ENCODE measurements around the gene LTB4R. TPM values are rescaled to one million over a fixed set of nuclear protein-coding genes. Genes with fewer than 3 reads are reported as not detected.

Gene LTB4R
- total RNA-seq, 1 donor from 2014 or later = 1.4 TPM

DNA sequence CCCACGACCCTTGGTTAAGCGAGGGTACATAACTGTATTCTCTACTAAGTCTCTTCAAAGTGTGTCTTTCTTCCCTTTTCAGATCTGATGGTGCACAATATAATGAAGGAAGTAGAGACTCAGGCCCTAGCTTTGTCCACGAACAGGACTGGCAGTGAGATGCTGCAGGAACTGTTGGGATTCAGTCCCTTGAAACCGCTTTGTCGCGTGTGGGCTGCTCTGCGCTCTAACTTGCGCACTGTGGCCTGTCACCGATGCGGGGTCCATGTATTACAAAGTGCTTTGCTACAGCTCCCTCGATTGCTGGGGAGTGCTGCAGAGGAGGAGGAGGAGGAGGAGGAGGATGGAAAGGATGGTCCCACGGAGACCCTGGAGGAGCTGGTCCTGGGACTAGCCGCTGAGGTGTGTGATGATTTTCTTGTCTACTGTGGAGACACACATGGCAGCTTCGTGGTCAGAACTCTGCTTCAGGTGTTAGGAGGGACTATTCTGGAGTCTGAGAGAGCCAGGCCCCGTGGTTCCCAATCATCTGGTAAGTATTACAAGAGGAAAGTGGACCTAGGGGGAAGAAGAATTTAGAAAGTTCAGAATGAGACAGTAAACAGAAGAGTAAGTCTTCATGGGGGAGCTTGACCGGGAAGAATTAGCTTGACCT lies 10.8 kb upstream of the LTB4R start:
- DNase-seq (ENCODE audit: low spot score) = no peak

DNA sequence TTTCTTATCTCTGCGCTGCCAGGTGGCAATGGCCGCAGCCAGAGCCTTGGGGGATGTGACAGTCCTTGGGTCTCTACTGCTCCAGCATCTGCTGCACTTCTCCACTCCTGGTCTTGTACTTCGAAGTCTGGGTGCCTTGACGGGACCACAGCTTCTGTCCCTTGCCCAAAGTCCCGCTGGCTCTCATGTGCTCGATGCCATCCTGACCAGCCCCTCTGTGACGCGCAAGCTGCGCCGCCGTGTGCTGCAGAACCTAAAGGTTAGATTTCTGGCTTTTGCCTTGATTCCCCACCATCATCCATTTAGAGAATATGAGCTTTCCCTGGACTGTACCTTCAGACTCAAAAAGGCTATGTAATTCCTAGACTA lies 7.3 kb upstream of the LTB4R start:
- no peak for DNase-seq (ENCODE audit: low spot score)

DNA sequence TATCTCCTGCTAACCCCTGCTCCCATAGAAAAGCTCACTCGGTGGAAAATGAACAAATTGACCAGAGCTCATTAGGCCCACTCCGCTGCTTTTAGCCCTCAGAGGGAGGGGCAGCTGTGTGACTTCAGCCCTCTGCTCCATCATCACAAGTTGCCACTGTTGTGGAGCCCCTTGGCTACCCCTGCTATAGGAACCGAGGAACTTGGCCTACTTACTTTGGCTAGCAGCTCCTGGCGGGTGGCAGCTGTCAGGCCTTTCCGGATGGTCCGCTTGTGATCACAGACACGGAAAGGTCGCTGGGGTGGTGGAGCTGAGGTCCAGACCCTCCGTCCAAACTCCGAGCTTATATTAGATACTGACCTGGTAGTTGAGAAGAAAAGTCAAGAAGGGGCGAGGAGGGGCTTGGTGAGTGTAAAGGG lies 4.1 kb upstream of the LTB4R start:
- no peak for DNase-seq (ENCODE audit: low spot score)

DNA sequence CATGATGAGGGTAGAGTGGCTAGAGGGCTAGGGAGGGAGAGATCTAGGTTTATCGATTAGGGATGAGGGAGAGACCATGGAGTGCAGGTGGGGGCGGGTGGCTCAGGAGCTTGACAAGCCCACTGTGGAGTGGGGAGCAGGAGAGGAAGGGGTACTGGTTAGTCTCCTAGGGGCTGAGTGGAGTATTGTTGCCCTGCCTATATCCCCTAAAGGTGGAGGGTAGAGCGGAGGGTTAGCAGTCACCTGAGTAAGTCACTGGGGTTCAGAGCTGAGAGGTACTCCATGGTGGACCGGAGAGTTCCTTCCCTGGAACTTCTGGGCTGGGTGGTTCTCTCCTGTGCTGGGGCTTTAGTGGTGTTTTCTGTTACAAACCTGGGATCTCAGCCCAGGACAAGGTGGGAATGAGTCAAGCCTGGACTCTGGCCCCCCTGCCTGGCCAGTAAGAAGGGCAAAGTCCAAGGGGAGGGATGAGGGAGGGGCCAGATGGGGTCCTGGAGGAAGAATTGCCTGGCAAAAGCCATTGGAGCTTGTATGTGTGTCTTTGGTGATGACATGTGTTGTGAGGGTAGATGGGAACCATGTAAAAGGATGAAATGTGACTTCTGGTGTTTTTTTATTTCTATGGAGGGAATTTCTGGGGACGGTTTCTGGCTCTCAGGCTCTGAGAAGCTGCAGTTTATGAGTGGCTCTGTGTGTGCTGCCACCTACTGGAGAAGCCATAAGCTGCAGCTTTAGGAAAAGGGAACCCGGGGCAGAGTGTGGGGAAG lies 3.5 kb upstream of the LTB4R start, which contains the start of gene CIDEB:
CIDEB (minus strand) TSS at position 403 of the 767 bp plus-strand sequence; CDS start at position 284, 119 bp downstream.
- DNase-seq (ENCODE audit: low spot score) = peak; percentile 67

DNA sequence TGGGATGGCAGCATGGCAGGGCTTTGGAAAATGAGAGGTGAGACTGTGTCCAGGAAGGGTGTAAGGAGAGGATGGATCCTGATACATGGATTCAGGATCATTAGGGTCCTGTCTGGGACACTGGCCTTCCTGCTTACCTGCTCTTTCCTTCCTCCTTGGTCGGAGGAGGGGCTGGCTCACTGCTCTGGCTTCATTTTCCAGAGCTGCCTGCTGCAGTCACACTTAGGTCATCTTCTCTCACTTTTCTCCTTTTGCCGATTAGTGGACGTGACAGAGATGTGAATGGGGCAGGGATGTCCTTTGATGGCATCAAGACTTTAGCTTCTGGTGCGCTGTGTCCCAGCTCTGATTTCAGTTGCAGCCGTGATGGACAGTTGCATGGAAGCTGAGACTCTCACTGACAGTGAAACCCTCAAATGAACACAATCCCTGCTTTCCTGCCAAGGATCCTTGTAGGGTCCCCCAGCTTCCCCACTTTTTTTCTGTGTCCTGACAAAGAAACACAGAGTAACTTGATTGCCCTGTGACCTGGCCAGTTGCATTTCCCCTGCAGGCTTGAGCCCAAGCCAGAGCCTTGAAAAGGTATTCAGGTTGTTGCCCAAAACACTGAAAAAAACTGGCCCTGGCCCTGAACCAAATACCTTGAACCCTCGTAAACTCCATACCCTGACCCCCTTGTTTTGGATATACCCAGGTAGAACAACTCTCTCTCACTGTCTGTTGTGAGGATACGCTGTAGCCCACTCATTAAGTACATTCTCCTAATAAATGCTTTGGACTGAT lies 2.8 kb upstream of the LTB4R start:
- DNase-seq (ENCODE audit: low spot score) = no peak

- peak; percentile 67 for DNase-seq (ENCODE audit: low spot score)
These were observed 1.6 kb upstream of the LTB4R start, which contains the start of gene LTB4R2 for GRCh38 chr14:24309538-24310264. LTB4R2 (plus strand) TSS chr14:24310140; CDS start chr14:24310665, 525 bp downstream.

GRCh38 chr14:24310265-24310645 lies 1.0 kb upstream of the LTB4R start:
- DNase-seq (ENCODE audit: low spot score) = no peak

DNA sequence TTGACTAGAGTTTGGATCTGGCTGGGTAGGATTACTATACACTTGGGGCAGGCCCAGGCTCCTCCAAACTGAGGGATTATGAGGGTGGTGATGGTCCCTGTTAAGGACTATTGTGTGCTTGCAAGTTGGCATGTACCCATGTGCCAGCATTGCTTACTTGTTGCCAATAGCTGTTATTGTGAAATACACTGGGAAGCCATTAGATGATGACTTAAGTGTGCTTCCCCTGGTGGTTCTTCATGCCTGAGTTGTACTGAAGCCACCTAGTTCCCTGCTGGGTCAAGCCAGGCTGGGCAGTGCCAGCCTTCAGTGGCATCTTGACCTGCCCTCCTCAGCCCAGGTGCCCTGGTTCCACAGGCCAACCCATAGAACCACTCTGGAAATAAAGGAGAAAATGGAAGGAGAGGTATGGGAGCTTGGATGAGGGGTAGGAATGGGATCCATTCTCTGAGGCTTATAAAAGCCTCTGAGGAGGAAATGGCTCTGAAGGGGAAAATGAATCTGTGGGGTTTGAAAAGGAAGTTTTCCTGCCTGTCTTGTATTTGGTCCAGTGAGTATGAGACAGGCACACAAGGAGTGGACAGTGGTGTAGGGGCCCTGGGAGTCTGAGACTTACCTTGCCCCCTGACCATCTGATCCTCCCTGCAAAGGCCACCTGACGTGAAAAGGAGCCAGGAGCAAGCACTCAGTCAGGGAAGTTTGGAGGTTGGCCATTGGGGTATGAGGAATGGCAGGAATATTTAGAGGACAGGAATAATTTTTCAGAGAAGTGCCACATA lies 724 bp downstream of the LTB4R start:
- DNase-seq (ENCODE audit: low spot score) = no peak

GRCh38 chr14:24312736-24313507 lies 1.6 kb downstream of the LTB4R start:
- DNase-seq (ENCODE audit: low spot score) = no peak

GRCh38 chr14:24313913-24314312 lies 2.6 kb downstream of the LTB4R start:
- no peak for DNase-seq (ENCODE audit: low spot score)

DNA sequence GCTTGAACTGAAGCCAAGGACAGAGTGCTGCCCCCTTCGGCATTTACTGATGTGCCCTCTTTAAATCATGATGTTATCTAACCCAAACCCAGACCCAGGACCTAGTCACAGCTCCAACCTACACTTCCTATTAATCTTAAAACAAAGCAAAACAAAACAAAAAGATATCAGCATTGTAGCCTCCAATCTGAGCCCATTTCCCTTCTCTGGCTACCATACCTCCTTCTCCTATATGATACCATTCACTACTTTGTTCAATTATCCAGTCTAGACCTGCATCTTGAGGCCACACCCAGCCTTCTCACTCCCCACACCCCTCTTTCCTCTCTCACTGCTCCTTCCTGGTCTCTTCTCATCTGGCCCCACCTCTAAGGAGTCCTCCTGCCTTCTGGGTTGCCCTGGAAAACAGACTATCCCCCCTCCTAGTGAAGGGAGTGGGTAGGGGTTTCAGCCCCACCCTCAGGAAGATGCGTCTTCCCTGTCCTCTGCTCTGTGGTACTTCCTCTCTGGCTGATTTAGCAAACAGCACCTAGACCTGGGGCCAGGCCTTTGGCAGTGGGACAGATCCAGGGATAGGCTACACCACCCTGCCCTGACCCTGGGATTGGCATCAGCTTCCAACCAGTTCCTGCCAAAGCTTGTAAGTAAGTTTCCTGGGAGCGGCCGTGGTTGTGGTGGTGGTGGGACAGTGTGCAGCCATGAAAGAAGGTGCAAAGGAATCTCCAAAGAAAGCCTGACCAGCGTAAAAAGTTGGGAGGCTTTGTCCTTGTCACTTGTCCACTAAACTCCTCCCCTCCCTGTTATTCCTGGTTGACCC lies 3.3 kb downstream of the LTB4R start:
- no peak for DNase-seq (ENCODE audit: low spot score)

DNA sequence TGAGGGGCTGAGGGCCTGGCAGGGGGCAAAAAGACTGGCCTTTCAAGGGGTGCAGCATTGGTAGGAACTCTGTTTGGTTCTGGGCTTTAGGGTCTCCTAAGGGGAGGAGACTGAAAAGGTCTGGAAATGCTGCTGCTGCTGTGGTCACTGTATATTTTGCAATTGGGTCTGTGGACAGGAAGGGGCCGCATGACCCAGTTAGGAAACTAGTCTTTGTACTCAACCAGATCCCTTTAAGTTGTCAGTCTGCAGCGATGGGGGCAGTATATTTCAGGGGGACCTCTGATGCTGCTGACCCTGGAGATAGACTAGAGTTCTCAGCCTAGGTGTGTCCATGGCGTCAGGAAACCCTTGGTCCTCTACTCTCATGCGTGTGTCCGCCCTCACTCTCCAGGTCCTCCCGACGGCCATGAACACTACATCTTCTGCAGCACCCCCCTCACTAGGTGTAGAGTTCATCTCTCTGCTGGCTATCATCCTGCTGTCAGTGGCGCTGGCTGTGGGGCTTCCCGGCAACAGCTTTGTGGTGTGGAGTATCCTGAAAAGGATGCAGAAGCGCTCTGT lies 4.0 kb downstream of the LTB4R start:
- DNase-seq (ENCODE audit: low spot score) = no peak

DNA sequence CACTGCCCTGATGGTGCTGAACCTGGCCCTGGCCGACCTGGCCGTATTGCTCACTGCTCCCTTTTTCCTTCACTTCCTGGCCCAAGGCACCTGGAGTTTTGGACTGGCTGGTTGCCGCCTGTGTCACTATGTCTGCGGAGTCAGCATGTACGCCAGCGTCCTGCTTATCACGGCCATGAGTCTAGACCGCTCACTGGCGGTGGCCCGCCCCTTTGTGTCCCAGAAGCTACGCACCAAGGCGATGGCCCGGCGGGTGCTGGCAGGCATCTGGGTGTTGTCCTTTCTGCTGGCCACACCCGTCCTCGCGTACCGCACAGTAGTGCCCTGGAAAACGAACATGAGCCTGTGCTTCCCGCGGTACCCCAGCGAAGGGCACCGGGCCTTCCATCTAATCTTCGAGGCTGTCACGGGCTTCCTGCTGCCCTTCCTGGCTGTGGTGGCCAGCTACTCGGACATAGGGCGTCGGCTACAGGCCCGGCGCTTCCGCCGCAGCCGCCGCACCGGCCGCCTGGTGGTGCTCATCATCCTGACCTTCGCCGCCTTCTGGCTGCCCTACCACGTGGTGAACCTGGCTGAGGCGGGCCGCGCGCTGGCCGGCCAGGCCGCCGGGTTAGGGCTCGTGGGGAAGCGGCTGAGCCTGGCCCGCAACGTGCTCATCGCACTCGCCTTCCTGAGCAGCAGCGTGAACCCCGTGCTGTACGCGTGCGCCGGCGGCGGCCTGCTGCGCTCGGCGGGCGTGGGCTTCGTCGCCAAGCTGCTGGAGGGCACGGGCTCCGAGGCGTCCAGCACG lies 4.7 kb downstream of the LTB4R start:
- no peak for DNase-seq (ENCODE audit: low spot score)

GRCh38 chr14:24316597-24316950 lies 5.3 kb downstream of the LTB4R start:
- DNase-seq (ENCODE audit: low spot score) = no peak

GRCh38 chr14:24317141-24317928 lies 6.0 kb downstream of the LTB4R start:
- no peak for DNase-seq (ENCODE audit: low spot score)

DNA sequence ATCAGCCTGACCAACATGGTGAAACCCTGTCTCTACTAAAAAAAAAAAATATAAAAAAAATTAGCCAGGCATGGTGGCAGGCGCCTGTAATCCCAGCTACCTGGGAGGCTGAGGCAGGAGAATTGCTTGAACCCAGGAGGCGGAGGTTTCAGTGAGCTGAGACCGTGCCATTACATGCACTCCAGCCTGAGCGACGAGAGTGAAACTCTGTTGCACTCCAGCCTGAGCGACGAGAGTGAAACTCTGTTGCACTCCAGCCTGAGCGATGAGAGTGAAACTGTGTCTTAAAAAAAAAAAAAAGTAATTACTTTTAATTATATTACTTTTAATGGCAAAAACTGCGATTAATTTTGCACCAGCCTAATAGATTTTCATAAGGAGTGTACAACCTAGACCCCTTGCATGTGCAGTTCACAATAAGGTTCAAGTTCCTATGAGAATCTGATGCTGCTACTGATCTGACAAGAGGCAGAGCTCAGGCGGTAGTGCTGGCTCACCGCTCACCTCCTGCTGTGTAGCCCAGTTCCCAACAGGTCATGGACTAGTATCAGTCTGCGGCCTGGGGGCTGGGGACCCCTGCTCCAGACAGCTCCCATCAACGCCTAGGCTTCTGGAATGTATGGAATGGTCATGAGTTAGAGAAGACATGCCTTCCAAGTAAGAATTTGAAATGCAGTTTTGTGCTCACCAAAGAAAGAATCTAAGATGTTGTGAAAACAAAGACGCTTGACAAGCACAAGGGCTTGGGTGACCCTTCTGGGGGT lies 10.1 kb downstream of the LTB4R start:
- DNase-seq (ENCODE audit: low spot score) = no peak

DNA sequence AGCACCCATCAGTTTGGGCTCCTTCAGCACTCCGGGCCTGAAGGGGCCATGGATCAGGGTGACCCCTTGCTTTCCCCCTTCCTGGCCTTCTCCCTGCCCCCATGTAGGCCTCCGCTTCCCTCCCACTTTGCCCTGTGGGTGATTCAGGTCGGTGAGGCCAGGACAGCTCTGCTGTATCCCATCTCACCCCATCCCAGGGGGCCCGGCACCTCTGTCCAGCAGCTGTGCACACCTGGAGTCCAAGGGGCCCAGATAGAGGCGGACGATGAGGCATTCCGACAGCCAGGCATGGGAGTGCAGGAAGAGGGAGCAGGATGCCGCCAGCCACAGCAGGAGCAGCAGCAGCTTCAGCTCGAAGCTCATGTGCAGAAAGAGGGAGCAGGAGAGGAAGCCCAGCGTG lies 11.4 kb downstream of the LTB4R start:
- no peak for DNase-seq (ENCODE audit: low spot score)
